ENCODE results near the gene LRP8. TPM values are rescaled to one million over a fixed set of nuclear protein-coding genes. Genes with fewer than 3 reads are reported as not detected.

LRP8 gene
- total and polyA plus RNA-seq, 2 experiments from 2014 or later, result 2.4 to 2.7 TPM

DNA sequence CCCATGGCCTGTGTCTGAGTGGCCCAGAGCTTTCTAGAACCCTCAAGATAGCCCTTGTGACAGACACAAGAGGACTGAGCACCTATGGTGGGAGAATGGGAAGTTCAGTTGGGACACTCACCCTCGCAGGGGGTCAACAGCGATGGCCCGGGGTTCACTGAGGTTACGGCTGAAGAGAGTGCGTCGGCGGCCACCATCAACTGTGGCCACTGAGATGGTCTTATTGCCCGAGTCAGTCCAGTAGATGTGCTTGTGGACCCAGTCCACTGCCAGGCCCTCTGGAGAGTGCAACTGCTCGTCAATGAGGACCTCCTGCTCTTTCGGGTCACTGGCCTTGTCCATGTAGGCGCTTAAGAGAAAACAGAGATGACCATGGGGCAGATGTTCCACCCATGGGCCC, 63.8 kb downstream of the LRP8 start:
- no peaks in the 10 kb centered on the region for H3K4me1 ChIP-seq (ENCODE audit: insufficient read depth)
- H3K79me2 ChIP-seq, result no peaks in the 10 kb centered on the region
- H3K9me2 ChIP-seq (replicated peaks; ENCODE audit: insufficient read depth), result no peaks in the 10 kb centered on the region
- H3K27ac ChIP-seq, result no peak overlapping the region
- no peak overlapping the region for H3K4me3 ChIP-seq
- no peaks in the 10 kb centered on the region for H3K27me3 ChIP-seq
- no peaks in the 10 kb centered on the region for H4K20me1 ChIP-seq (ENCODE audit: insufficient read depth, poor library complexity, severe bottlenecking)
- WGBS (ENCODE audit: low lambda C conversion rate, missing lambda C conversion rate), result 96% methylated on average over 11 of the region's 11 CpGs
- DNase-seq (ENCODE audit: low spot score), result no peak
- H3K36me3 ChIP-seq (replicated peaks; ENCODE audit: insufficient read depth, low read depth), result no peaks in the 10 kb centered on the region
- H2AFZ ChIP-seq, result no peak overlapping the region
- TF ChIP-seq EZH2 (IDR thresholded peaks at IDR 0.05; ENCODE audit: borderline replicate concordance) (no peak), EZH2phosphoT487 (IDR thresholded peaks at IDR 0.05; ENCODE audit: low read depth, severe bottlenecking, unreplicated experiment) (no peak)
- TF ChIP-seq, protein P1, sequence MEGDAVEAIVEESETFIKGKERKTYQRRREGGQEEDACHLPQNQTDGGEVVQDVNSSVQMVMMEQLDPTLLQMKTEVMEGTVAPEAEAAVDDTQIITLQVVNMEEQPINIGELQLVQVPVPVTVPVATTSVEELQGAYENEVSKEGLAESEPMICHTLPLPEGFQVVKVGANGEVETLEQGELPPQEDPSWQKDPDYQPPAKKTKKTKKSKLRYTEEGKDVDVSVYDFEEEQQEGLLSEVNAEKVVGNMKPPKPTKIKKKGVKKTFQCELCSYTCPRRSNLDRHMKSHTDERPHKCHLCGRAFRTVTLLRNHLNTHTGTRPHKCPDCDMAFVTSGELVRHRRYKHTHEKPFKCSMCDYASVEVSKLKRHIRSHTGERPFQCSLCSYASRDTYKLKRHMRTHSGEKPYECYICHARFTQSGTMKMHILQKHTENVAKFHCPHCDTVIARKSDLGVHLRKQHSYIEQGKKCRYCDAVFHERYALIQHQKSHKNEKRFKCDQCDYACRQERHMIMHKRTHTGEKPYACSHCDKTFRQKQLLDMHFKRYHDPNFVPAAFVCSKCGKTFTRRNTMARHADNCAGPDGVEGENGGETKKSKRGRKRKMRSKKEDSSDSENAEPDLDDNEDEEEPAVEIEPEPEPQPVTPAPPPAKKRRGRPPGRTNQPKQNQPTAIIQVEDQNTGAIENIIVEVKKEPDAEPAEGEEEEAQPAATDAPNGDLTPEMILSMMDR (IDR thresholded peaks at IDR 0.05; ENCODE audit: poor library complexity), result no peak
- no peak overlapping the region for H3K4me2 ChIP-seq
- H3K9me3 ChIP-seq (ENCODE audit: low read depth), result no peaks in the 10 kb centered on the region

DNA sequence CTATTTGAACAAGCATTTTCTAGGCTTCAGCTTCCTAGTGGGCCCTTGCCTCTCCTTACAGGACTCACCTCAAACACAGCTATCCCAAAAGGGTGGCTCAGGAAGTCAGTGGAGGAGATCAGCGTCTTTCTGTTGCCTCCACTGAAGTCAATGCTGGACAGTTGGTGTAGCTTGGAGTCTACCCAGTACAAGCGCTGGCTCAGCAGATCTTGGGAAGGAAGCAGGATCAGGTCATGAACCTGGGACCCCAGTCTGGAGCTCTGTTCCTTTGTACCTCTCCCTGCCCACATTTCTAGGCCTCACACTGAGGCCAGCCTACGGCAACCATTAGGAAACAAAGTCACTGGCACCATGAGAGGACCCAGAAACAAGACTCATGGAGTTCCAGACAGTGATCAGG, 65.9 kb downstream of the LRP8 start:
- H3K36me3 ChIP-seq (replicated peaks; ENCODE audit: insufficient read depth, low read depth), result no peaks in the 10 kb centered on the region
- H3K4me2 ChIP-seq, result no peak overlapping the region
- H2AFZ ChIP-seq, result no peak overlapping the region
- no peaks in the 10 kb centered on the region for H3K79me2 ChIP-seq
- no peak for DNase-seq (ENCODE audit: low spot score)
- no peaks in the 10 kb centered on the region for H4K20me1 ChIP-seq (ENCODE audit: insufficient read depth, poor library complexity, severe bottlenecking)
- 92% methylated on average over 3 of the region's 3 CpGs for WGBS (ENCODE audit: low lambda C conversion rate, missing lambda C conversion rate)
- peaks cover 9% of the 10 kb centered on the region for H3K4me1 ChIP-seq (ENCODE audit: insufficient read depth)
- no peaks in the 10 kb centered on the region for H3K9me2 ChIP-seq (replicated peaks; ENCODE audit: insufficient read depth)
- no peaks in the 10 kb centered on the region for H3K27me3 ChIP-seq
- no peak overlapping the region for H3K27ac ChIP-seq
- H3K9me3 ChIP-seq (ENCODE audit: low read depth), result no peaks in the 10 kb centered on the region
- TF ChIP-seq EZH2 (IDR thresholded peaks at IDR 0.05; ENCODE audit: borderline replicate concordance) (no peak), EZH2phosphoT487 (IDR thresholded peaks at IDR 0.05; ENCODE audit: low read depth, severe bottlenecking, unreplicated experiment) (no peak)
- TF ChIP-seq, protein P1 (IDR thresholded peaks at IDR 0.05; ENCODE audit: poor library complexity), result no peak
- H3K4me3 ChIP-seq, result no peak overlapping the region

DNA sequence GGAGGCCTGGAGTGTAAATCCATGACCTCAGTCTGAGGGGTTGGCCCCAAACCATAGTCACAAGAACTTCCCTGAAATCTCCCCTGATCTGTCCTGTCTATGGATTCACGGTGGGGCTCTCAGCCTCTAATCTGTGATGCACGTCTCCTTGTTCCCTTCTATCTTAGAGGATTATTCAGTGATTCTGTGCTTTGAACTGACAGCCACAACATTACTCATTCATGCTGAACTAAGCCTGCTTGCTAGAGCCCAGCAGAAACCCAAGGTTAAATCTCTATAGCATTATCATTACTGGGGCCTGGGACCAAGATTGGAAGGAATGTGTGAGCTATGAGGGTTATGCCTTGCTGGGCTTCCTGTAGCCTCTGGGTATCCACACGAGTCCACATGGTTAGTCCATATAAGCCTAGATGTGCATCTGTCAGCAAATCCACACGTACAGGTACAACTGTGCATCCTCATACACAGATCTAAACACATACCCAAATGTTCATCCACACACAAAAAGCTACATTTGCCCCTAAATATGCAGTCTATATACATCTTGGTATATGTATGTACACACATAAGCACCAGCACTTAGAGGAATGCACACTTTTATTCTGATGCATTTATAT, 67.1 kb downstream of the LRP8 start:
- peaks cover 12% of the 10 kb centered on the region for H3K4me1 ChIP-seq (ENCODE audit: insufficient read depth)
- no peak overlapping the region for H2AFZ ChIP-seq
- no peaks in the 10 kb centered on the region for H3K9me3 ChIP-seq (ENCODE audit: low read depth)
- no peak overlapping the region for H3K4me3 ChIP-seq
- 70% methylated on average over 4 of the region's 4 CpGs for WGBS (ENCODE audit: low lambda C conversion rate, missing lambda C conversion rate)
- H3K27ac ChIP-seq, result no peak overlapping the region
- no peak for DNase-seq (ENCODE audit: low spot score)
- H3K36me3 ChIP-seq (replicated peaks; ENCODE audit: insufficient read depth, low read depth), result no peaks in the 10 kb centered on the region
- no peaks in the 10 kb centered on the region for H3K9me2 ChIP-seq (replicated peaks; ENCODE audit: insufficient read depth)
- no peaks in the 10 kb centered on the region for H3K79me2 ChIP-seq
- TF ChIP-seq EZH2phosphoT487 (IDR thresholded peaks at IDR 0.05; ENCODE audit: low read depth, severe bottlenecking, unreplicated experiment) (no peak), EZH2 (IDR thresholded peaks at IDR 0.05; ENCODE audit: borderline replicate concordance) (no peak)
- TF ChIP-seq, protein P1 (IDR thresholded peaks at IDR 0.05; ENCODE audit: poor library complexity), result no peak
- H4K20me1 ChIP-seq (ENCODE audit: insufficient read depth, poor library complexity, severe bottlenecking), result no peaks in the 10 kb centered on the region
- H3K4me2 ChIP-seq, result no peak overlapping the region
- no peaks in the 10 kb centered on the region for H3K27me3 ChIP-seq

Data from hepatocyte (in vitro differentiated cells).